GM12874 (cell line): ENCODE results near the gene JAK3.

Experiments used
- TF ChIP-seq, protein P1 (sequence below): IDR thresholded peaks from 2 replicates; pipeline ENCODE4 v1.5.1; 2011; ENCODE audit warnings: low read depth, mild to moderate bottlenecking, control low read depth, low read length, moderate library complexity; ENCODE audit not compliant: insufficient read depth

Gene JAK3

DNA sequence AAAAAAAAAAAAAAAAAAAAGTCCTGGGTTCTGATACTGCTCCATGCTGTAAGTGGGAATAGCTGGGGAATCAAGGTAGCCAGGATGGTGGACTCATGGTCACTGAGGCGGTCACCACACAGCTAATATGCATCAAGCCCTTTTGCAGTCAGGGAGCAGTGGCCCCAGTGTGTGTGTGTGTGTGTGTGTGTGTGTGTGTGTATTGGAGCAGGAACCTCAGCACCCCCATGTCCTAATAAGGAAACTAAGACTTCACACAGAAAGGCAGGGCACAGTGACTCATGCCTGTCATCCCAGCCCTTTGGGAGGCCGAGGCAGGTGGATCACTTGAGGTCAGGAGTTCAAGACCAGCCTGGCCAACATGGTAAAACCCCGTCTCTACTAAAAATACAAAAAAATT is 40.8 kb downstream of the JAK3 start:
- TF ChIP-seq, protein P1, sequence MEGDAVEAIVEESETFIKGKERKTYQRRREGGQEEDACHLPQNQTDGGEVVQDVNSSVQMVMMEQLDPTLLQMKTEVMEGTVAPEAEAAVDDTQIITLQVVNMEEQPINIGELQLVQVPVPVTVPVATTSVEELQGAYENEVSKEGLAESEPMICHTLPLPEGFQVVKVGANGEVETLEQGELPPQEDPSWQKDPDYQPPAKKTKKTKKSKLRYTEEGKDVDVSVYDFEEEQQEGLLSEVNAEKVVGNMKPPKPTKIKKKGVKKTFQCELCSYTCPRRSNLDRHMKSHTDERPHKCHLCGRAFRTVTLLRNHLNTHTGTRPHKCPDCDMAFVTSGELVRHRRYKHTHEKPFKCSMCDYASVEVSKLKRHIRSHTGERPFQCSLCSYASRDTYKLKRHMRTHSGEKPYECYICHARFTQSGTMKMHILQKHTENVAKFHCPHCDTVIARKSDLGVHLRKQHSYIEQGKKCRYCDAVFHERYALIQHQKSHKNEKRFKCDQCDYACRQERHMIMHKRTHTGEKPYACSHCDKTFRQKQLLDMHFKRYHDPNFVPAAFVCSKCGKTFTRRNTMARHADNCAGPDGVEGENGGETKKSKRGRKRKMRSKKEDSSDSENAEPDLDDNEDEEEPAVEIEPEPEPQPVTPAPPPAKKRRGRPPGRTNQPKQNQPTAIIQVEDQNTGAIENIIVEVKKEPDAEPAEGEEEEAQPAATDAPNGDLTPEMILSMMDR = no peak

DNA sequence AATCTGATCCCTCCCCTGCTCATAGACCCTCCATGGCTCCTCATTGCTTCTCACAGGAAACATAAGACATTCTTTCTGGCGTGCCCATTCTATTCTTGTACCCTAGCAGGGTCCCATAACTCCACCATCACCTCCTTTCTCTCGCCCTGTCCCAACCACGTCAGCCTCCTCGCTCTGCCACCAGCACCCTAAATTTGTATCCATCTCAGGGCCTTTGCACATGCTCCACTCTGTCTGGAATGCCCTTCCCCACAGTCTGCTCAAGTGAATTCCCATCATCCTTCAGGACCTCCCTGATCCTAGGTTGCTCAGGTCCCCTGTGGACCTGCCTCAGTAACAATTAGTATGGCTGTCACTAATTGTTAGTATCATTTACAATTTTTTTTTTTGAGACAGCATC is 42.4 kb downstream of the JAK3 start:
- TF ChIP-seq, protein P1 = no peak

DNA sequence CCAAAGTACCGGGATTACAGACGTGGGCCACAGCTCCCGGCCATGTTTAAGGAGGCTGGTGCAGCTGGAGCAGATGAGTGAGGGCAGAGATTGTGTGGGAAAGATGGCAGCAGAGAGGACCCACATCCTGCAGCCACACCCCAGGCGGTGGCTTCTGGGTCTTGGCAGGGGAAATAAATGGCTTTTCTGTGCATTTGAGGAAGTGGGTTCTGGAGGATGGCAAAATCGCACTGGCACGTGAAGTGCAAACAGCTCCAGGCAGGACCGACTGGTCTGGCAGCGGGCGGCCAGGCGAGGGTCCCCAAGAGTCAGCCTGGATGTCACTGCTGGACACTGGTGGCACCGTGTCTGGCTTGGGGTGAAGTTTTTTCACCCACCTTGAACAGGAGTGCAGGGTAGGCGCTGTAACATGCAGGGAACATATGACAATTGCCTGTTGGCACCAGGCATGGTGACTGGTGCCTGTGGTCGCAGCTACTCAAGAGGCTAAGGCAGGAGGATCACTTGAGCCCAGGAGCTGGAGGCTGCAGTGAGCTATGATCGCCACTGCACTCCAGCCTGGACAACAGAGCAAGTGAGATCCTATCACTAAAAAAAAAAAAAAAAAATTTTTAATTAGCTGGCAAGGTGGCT is 44.4 kb downstream of the JAK3 start:
- TF ChIP-seq, protein P1 = no peak

DNA sequence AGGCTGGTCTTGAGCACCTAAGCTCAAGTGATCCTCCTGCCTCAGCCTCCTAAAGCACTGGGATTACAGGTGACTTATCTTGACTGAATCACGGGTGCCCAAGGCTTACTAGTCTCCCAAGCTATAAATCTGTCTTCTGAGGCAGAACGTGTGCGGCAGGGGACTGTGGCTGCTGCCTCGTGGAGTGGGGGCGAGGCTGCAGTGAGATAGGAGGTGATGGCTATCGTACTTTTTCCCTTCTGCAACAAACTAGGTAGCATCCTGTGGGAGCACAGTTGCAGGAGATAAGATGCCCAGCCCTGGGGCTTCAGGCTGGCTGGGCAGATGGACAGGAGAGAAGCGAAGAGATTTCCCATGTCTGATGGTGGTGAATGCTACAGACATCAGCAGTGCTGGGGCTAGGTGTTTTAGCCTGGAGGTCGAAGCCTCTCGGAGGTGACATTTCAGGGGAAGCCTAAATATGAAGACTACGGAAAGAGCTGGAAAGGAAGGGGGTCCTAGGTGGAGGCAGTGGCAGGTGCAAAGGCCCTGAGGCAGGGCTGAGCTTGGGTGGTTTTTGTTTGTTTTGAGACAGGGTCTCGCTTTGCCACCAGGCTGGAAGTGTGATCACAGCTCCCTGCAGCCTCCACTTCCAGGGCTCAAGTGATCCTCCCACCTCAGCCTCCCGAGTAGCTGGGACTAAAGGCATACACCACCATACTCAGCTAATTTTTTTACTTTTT is 45.5 kb downstream of the JAK3 start:
- TF ChIP-seq, protein P1 = no peak

DNA sequence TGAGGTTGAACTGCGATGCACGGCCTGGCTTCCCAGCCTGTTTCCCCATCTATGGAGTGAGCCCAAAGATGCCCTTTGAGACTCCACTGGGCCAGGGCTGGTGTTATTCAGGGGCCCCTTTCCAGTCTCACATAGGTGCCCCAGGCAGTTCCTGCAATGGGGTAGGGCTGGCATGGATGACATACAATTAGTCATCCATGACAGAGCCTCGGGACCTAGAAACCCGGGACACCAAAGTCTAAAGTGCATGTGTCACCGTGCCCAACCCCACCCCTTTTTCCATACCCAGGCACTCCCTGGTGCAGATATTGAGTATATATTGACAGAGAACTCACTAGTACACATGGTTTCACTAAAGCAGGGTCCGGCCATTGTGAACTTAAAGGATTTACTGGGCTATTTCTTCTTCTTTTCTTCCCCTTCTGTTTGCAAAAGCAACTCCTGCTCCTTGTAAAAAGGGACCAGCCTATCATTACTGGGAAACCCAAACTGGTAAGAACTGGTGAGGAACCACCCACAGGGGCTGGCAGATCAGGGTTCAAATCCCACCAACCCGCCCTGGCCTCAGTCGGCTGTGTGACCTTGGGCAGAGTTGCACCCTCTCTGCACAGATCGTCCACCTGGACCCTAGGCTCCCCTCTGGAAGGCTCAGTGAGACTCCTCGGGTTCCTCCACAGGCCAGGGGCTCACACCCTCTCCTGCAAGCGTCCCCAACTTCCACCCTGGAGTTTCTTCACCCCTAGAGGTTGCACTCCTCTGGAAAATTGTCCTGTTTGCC is 50.2 kb downstream of the JAK3 start:
- TF ChIP-seq, protein P1 = no peak

DNA sequence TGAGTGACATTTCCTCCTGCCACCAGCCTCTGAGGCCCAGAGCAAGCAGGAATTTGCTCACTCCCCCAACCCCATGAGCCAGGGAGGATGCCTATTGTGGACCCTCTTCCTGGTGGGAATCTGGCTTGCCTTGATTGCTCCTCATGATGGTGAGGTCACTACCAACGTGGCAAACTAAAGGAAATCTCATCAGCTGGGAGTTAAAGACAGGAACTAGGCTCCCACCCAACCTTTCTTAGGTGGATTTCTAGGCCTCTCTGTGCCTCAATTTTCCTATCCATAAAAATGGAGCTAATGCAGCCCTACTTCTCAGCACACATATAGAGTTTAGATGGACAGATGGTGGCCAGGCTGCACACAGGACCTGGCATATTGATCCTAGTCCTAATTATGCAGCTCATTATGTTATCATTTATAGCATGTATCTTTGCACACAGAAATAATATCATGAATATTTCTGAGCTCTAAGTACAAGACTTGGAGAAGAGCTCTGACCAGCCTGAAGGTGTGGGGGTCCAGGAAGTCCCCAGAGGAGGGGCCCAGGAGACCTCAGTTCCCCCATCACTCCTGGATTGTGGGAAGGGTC is 50.9 kb downstream of the JAK3 start:
- TF ChIP-seq, protein P1 = no peak
